A204.1 (cell line): ENCODE data around the gene HS3ST6.
"Not testable (repeated sequence)": the region's sequence is repeated elsewhere in the genome, so short reads cannot be mapped to it uniquely, and the experiment has no call there.

Experiments
- FAIRE-seq: peaks from 2 replicates; lab custom pipeline; 2012; peaks lifted over from hg19 to GRCh38; lab: Jason Lieb, UNC

The HS3ST6 gene

DNA sequence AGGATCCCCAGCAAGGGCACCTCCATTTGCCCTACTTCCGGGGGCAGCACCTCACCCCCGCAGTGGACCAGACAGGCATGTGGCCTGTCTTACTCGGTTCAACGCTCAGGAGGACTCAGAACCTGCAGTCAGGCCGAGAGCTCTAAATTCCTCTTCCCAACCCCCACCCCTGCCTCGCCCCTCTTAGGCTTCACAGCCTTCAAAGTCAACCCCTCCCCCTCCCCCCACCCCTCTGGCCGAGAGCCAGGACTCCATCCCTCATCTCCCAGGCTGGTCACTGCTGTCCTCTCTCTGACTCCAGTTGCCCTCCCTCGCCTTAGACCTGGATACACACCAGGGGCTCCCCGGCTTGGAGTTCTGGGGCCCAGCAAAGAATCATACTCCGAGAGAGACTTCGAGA lies 8.1 kb upstream of the HS3ST6 start:
- FAIRE-seq: no peak

DNA sequence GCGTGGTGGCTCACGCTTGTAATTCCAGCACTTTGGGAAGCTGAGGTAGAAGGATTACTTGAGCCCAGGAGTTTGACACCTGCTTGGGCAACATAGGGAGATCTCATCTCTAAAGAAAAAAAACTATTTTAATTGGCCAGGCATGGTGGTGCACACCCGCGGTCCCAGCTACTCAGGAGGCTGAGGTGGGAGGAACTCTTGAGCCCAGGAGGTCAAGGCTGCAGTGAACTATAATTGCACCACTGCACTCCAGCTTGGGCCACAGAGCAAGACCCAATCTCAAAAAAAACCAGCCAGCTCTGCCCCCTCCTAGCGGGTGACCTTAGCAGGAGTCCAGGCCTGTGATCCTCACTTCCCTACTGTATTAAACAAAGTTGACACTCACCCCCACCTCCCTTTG lies 5.9 kb upstream of the HS3ST6 start:
- no peak for FAIRE-seq

DNA sequence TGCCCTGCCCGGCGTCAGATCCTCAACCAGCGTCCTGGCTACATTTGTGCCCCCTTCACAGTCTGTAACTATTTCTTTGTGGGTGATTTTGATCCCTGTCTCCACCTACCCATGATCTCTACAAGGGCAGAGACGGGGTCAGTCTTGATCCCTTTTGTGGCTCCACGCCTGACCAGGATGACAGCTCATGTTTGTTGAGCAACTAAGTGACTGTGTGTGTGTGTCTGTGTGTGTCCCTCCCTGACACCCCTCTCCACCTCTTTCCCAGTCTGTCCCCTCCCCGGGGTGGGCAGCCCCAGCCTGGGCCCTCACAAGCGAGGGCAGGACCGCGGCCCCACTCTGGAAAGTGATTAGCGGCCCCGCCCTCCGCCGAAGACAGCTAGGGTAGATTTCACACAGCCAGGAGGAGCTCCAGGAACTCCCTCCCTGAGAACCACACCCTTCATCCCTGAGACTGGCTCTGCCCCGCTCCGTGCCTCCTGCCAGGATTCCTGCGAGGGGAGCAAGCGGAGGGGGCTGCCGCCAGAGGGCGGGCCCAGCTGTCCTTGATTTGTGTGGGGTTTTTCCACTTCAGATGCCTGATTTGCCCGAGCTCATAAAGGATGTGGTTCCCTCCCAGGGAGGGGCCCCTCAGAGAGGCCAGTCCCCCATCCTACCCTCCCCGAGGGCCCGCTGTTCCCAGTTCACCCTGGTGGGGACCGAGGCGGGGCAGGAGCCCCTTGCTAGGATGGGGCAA lies 5.3 kb upstream of the HS3ST6 start:
- no peak for FAIRE-seq

DNA sequence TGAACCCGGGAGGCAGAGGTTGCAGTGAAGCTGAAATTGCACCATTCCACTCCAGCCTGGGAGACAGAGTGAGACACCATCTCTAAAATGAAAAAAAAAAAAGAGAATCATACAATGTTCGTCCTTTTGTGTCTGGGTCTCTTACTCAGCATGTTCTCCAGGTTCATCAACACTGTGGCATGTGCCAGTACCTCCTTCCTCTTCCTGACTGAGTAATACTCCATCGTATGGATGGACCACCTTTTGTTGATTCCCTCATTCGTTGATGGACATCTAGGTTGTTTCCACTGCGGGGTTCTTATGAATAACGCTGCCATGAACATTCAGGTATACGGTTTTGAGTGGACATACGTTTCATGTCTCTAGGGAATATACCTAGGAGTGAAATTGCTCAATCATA lies 4.1 kb upstream of the HS3ST6 start:
- no peak for FAIRE-seq

DNA sequence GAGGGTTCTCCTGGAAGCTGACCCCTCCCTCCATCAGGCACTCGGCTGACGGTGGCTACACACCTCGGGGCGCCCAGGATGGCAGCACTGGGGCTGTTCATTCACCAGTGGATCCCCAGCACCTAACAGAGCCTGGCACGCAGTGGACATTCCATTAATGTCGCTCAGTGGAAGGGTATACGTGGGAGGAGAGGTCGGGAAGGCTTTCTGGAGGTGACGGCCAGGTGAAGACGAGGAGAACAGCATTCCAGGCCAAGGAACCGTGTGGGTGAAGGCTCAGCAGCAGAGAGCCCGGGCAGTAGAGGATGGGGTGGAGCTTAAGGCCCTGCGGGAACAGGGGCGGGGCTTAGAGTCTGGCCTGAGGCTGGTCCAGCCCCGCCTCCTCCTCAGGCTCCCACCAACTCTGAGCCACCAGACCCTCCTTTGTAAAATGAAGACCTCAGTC lies 2.5 kb upstream of the HS3ST6 start:
- FAIRE-seq: no peak

DNA sequence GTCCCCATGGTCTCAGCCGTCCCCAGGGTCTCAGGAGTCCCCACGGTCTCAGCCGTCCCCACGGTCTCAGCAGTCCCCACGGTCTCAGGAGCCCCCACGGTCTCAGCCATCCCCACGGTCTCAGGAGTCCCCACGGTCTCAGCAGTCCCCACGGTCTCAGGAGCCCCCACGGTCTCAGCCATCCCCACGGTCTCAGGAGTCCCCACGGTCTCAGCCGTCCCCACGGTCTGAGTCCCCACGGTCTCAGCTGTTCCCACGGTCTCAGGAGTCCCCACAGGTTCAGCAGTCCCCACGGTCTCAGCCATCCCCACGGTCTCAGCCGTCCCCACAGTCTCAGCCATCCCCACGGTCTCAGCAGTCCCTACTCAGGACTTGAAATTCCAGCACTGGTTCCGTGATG lies 1.9 kb upstream of the HS3ST6 start:
- not testable (repeated sequence) for FAIRE-seq

DNA sequence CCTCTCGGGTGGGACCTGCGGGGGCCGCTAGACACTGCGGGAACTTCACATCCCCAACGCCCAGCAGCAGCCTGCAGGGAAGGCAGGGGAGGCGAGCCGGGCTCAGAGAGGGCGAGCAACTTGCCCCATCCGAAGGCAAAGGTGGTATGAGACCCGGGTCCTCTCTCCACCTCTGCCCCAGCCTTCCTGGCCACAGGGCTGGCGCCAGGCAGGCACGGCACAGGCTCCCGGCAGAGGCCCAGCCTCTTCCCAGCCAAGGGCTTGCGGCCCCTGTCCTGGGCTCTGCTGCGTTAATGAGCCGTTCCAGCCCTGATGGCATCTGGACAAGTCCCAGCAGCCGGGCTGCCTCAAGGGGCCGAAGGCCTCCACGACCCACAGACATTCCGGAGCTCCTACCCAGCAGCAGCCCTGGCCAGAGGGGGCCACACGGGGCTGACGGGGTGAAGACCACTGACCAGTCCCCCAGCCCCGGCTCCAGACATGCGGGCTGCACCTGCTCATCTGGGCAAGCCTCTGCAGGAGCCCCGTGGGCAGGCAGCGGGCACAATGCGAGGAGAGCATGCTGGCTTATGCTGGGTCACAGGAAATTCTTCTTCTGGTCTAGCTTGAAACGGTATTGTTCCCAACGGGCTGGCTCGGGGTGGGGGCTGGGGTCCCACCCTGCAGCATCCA lies 1.2 kb upstream of the HS3ST6 start:
- no peak for FAIRE-seq

DNA sequence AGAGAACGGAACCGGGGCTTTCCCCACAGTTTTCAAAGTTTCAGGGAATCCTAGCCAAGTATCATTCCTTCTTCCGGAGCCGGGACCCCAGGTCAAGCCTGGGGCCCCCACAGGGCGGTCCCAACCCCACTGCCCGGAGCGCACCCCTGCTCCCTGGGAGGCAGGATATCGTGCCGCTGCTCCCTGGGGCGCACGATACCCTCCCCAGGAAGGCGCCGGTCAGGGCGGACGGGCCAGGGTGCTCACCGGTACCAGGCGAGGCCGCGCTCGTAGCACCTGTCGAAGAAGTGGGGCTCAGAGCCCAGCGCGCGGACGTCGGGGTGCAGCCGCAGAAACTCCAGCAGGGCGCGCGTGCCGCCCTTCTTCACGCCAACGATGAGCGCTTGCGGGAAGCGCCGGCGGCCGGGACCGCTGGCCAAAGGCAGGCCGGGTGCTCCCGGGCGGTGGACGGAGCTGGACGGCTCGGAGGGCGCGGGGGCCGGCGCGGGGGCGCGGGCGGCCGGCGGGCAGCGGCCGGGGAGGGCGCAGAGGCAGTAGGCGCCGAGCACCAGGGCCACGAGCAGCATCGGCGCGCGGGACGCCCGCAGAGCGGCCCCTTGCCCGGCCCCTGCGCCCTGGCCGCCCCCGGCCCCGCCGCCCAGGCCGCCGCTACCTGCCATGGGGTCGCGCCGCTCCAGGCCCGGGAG lies 407 bp downstream of the HS3ST6 start:
- no peak for FAIRE-seq

DNA sequence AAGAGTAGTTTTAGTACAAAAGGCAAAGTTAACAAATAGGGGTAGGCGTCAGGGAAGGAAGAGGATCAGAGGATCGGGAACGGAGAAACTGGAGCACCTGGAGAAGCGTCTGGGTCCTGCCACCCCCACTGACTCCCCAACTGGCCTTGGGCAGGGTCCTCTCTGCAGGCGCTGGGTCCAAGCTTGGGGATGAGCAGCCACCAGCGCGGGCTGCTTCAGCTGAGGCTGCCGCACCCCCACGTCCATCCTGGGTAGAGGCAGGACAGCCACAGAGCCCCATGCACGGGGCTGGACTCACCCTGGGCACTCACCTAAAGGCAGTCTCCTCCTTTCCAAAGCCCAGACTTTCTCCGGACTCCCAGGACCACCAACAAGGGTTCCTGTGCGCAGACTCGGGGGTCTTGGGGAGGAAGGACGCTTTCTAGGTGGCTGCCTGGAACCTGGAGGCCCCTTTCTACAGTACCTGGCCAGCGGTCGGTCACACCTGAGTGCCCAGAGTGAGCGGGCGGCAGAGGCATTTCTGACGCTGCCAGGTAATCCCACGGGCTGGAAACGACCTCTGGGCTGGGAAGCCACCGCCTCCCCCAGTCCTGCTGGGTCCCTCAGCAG lies 1.1 kb downstream of the HS3ST6 start:
- FAIRE-seq: no peak

DNA sequence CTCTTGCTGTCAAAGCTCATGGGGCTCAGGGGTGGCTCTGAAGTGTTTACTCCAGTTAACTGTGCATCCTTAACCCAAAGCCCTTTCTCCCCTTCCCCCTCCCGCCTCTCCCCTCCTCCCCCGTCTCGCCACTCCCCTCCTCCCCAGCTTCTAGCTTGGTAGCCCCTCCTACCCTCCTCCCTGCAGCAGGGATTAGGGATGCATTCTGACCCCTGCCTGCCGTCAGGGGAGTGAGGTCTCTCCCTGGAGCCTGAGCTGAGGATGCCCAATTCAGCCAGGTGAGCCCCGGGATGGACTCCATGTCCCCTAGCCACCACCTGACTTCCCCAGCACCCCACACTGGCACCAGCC lies 1.6 kb downstream of the HS3ST6 start:
- no peak for FAIRE-seq

DNA sequence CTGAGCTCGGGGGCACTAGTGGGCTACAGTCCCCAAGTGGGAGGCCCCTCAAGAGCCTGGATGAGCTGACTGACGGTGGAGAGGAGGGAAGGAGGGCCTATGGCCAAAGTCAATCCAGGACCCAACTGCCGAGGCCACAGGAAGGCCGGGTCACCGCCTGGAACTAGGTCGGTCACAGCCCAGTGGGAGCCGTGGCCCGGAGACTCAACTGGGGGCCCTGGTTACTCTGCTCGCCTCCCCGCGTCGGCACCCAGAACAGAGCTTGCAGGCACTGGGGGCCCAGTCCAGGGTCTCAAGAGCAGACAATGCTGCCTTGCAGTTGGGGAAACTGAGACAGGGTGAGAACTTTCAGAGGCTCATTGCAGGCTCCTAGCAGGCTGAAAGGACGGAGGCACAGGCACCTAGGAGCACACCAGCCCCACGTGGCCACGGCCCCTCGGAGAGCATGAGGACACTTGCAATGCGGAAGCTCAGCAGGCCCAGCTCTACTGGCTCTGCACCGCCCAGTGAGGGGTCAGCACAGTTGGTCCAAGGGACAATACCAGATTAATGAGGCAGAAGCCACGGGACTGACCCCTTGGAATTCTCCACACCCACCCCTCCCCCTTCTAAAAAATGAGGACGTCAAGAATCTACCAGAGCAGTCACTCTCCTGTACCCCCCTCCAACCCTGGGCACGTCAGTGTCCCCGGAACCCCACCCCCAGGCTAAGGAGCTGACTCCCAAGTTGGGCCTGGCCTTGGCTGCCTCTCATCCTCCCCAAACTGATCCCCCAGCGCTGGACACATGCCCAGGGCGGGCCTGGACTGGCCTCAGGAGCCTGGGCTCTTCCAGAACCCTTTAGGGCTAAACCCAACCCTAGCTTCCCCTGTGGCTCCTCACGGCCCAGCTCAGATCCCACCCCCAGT lies 2.2 kb downstream of the HS3ST6 start:
- FAIRE-seq: no peak

DNA sequence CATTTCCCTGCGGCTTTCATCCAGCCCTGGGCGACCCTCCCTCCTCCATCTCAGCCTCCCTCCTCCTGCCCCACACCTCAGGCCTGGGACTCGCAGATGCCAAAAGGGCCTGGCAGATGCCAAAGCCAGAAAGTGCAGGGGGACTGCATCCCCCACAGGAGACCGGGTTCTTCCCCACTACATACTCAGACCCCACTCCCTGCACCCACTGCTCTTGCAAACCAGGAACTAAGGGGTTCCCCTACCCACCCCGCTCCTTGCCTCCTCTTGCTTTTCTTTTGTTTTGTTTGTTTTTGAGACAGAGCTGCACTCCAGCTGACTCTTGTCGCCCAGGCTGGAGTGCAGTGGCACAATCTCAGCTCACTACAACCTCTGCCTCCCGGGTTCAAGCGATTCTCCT lies 3.2 kb downstream of the HS3ST6 start:
- FAIRE-seq: no peak

DNA sequence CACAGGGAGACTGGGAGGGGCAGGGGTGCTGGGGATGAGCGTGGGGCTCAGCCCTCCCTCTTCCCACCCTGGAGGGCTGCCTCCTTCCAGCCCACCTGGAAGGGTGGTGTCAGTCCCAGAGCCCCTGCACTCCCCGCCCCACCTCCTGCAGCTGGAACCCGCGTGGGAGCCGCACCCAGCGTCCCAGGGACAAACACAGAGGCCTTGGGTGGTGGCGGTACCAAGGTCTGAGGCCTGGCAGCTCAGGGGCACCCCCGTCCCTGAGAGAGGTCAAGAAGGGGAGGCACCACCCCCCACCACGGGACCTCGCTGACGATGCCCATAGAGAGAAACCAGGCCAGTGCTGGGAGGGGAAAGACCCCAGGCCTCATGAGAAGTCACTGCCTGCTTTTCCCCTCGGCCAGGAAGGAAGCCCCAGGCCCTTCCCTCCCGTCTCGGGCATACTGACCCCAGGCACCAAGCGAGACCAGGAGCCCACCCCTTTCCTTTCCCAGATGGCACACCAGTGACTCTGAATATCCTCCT lies 4.1 kb downstream of the HS3ST6 start:
- no peak for FAIRE-seq

DNA sequence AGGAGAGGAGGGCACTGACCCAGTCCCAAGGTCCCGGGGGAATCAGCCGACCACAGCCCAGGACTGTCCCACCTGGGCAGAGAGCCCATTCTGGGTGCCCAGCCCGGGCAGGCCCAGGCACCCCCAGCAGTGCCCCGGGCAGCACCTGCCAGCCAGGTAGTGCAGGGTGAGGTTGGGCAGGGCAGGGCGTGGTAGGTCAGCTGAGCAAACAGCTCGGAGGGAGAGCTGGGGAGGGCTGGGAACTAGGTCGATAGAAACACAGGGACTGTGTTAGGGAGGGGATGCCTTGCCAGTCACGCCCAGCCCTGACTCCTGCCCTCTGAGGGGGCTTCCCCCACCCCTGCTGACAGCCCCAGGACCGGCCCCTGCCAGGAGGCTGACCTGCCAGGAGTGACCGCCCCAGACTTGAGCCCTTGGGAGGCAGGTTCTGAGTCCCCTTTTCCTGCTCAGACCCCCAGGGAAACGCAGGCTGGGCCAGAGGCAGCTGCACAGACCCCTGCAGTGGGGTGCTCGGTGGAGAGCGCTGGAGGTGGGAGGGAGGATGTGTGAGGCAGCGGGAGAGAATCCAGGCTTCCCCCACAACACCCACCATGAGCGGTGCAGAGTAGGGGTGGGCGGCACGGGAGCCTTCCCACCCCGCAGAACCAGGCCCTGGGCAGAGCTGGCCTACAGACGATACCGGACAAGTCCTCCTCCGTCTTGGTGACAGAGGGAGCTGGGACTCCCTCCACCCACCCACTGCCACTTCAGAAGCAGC lies 4.7 kb downstream of the HS3ST6 start:
- no peak for FAIRE-seq

DNA sequence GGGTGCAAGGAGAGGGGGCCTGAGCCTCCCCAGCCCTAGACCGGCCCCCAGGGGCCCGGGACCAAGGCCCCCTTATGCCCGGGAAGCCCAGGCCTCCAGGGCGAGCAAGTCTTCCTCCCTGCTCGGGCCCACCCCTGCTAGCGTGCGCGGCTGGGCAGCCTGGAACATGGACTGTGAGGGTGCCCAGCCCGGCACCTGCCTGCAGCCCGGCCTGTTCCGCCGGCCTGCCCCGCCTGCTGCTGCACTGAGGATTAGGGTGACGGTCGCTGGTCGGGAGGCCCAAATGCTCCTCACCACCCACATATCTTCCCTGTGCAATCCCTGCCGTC lies 6.0 kb downstream of the HS3ST6 start:
- no peak for FAIRE-seq

DNA sequence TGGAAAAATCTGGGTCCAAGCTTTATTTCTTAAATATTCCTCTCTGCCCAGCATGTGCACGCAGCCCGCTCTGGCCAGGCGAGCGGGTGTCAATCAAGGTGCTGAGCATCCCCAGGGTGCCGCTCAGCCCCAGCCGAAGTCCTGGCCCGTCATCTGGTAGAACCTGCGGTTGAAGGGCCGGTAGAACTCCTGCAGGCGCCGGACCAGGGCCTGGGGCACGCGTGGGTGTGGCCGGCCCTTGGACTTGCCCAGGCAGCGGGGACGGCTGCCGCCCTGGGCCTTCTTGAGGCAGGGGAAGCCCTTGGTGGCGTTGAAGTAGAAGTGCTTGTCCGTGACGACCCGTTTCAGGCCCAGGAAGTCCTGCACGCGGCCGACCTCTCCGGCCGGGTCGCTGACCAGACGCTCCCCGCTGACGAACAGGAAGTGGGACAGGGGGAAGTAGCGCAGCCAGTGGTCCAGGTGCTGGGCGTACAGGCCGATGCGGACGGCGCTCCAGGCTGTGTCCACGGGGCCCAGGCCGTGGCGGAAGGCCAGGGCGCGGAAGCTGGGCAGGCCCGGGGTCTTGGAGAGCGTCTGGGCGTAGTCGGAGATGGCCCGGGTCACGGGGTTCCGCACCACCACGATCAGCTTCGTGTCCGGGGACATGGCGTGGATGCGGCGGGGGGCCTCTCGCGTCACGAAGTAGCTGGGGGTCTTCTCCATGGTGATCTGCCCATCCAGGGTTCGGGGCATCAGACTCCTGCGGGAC lies 6.6 kb downstream of the HS3ST6 start:
- FAIRE-seq: no peak

DNA sequence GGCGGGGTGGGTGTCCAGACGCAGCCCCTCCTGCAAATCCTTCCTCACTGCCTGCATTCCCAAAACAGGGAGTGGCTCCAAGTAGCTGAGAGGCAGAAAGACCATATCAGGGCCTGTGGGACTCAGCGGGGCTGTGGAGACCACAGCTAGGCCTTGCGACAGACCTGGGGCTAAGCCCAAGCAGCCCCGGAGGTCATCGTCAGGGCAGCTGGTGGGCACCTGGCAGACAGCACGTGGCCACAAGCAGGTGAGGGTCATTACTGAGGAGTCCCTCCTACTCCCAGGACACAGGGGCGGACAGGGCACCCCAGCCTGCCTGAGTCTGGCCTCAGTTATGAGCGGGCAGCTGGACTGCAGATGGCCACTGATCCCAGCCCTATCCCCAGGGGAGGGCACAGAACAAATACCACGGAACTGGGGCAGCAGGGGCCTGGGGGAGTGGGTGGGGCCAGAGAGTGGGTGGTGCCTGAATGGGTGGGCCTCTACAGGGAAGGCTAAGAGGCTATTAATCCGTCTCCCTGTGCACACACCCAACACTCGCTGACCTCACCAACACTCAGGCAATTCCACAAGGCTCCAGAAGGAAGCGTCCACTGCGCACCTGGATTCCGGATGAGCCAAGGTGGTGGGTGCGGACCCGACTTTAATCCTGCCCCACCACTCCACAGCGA lies 8.5 kb downstream of the HS3ST6 start:
- FAIRE-seq: no peak

DNA sequence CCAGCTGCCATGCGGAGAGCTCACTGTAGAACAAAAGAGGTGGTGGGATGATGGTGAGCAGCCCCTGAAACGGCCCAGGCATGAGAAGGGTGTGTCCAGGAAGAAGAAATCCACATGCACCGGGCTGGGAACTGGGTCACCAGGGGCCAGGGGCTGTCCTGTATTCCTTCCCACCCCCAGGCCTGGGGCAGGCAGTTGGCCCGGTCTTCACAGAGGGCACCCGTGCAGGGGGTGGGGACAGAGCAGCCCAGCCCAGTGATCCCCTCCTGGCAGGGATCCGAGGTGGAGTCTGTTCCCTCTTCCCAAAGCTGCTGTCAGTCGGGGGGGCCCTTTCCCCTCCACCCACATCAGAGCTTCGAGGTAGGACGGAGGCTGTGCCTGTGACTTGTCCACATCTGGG lies 9.2 kb downstream of the HS3ST6 start:
- no peak for FAIRE-seq

DNA sequence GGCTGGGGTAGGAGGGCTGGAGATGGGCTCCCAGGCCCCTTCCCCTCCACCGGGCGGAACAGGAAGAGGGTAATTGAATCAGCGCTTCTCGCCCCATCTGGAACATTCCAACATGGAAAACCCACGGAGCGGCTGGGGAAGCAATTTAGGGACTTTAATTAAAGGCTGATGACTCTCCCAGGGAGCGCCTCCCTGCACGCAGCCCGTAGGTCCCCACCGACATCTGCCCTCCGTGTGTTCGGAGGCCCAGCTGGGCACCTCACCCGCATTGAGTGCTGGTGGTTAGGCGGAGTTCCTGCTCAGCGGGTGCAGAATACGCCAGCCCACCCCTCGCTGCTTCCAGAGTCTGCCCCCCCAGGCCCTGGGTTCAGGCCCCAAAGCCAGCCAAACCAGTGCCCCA lies 10.0 kb downstream of the HS3ST6 start:
- FAIRE-seq: no peak
